Liver (tissue), 3 donors: Measurements from ENCODE around the gene SLC2A5.
"Not testable (repeated sequence)": the region's sequence is repeated elsewhere in the genome, so short reads cannot be mapped to it uniquely, and the experiment has no call there.

Source experiments
- GABPA ChIP-seq, 2 donors: IDR thresholded peaks in 1 of 2; conservative IDR thresholded peaks in 1 of 2; 2 replicates each; pipeline ENCODE4 v1.6.1; 2016; ENCODE audit warnings: antibody characterized with exemption in 2 of 2, mild to moderate bottlenecking in 1 of 2, moderate library complexity in 1 of 2
- TAF1 ChIP-seq: conservative IDR thresholded peaks from 2 replicates; pipeline ENCODE4 v1.6.1; 2016; ENCODE audit warnings: antibody characterized with exemption, mild to moderate bottlenecking
- YY1 ChIP-seq: IDR thresholded peaks from 2 replicates; pipeline ENCODE4 v1.6.1; 2016; ENCODE audit warnings: antibody characterized with exemption, mild to moderate bottlenecking
- TF ChIP-seq, protein P1 (sequence below): fragments of 150-350 bp; IDR thresholded peaks from 2 replicates; pipeline ENCODE4 v1.5.1; 2017; ENCODE audit warnings: improper control_type of control experiment, low read depth, low read length; ENCODE audit not compliant: missing input control
- TF ChIP-seq, protein P2 (sequence below): IDR thresholded peaks from 2 replicates; pipeline ENCODE4 v1.6.1; 2016; ENCODE audit warnings: antibody characterized with exemption
- TF ChIP-seq, protein P3 (sequence below): IDR thresholded peaks from 2 replicates; pipeline ENCODE4 v1.6.1; 2016; ENCODE audit warnings: antibody characterized with exemption
- TF ChIP-seq, protein P4 (sequence below): IDR thresholded peaks from 2 replicates; pipeline ENCODE4 v1.6.1; 2016; ENCODE audit warnings: antibody characterized with exemption, mild to moderate bottlenecking
- donor health status: healthy.
- donor health status: healthy.

DNA sequence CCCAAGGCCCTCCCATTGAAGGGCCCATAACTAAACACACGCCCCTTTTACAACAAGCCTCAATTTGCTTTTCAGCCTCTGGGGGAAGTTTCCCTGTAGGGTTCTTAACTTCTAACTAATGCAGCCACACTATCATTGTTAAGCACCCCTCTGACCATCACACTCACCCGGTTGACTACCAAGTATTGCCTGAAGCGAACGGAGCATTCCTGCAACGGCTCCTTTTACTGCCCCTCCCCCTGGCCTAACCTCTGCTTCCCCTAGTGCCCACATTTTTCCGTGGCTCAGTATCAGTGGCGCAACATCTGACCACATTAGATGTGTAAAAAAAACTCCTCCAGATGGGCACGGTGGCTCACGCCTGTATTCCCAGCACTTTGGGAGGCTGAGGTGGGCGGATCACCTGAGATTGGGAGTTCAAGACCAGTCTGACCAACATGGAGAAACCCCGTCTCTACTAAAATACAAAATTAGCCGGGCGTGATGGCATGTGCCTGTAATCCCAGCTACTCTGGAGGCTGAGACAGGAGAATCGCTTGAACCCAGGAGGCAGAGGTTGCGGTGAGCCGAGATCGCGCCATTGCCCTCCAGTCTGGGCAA is 24.7 kb upstream of the SLC2A5 start:
- TF ChIP-seq TAF1; YY1; GABPA (IDR thresholded peaks at IDR 0.05 in 1 of 2, conservative IDR thresholded peaks at IDR 0.05 in 1 of 2): not testable (repeated sequence)
- TF ChIP-seq, protein P1, sequence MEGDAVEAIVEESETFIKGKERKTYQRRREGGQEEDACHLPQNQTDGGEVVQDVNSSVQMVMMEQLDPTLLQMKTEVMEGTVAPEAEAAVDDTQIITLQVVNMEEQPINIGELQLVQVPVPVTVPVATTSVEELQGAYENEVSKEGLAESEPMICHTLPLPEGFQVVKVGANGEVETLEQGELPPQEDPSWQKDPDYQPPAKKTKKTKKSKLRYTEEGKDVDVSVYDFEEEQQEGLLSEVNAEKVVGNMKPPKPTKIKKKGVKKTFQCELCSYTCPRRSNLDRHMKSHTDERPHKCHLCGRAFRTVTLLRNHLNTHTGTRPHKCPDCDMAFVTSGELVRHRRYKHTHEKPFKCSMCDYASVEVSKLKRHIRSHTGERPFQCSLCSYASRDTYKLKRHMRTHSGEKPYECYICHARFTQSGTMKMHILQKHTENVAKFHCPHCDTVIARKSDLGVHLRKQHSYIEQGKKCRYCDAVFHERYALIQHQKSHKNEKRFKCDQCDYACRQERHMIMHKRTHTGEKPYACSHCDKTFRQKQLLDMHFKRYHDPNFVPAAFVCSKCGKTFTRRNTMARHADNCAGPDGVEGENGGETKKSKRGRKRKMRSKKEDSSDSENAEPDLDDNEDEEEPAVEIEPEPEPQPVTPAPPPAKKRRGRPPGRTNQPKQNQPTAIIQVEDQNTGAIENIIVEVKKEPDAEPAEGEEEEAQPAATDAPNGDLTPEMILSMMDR = not testable (repeated sequence)
- TF ChIP-seq, protein P2, sequence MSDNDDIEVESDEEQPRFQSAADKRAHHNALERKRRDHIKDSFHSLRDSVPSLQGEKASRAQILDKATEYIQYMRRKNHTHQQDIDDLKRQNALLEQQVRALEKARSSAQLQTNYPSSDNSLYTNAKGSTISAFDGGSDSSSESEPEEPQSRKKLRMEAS = not testable (repeated sequence)
- TF ChIP-seq, protein P3, sequence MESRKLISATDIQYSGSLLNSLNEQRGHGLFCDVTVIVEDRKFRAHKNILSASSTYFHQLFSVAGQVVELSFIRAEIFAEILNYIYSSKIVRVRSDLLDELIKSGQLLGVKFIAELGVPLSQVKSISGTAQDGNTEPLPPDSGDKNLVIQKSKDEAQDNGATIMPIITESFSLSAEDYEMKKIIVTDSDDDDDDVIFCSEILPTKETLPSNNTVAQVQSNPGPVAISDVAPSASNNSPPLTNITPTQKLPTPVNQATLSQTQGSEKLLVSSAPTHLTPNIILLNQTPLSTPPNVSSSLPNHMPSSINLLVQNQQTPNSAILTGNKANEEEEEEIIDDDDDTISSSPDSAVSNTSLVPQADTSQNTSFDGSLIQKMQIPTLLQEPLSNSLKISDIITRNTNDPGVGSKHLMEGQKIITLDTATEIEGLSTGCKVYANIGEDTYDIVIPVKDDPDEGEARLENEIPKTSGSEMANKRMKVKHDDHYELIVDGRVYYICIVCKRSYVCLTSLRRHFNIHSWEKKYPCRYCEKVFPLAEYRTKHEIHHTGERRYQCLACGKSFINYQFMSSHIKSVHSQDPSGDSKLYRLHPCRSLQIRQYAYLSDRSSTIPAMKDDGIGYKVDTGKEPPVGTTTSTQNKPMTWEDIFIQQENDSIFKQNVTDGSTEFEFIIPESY = not testable (repeated sequence)
- TF ChIP-seq, protein P4, sequence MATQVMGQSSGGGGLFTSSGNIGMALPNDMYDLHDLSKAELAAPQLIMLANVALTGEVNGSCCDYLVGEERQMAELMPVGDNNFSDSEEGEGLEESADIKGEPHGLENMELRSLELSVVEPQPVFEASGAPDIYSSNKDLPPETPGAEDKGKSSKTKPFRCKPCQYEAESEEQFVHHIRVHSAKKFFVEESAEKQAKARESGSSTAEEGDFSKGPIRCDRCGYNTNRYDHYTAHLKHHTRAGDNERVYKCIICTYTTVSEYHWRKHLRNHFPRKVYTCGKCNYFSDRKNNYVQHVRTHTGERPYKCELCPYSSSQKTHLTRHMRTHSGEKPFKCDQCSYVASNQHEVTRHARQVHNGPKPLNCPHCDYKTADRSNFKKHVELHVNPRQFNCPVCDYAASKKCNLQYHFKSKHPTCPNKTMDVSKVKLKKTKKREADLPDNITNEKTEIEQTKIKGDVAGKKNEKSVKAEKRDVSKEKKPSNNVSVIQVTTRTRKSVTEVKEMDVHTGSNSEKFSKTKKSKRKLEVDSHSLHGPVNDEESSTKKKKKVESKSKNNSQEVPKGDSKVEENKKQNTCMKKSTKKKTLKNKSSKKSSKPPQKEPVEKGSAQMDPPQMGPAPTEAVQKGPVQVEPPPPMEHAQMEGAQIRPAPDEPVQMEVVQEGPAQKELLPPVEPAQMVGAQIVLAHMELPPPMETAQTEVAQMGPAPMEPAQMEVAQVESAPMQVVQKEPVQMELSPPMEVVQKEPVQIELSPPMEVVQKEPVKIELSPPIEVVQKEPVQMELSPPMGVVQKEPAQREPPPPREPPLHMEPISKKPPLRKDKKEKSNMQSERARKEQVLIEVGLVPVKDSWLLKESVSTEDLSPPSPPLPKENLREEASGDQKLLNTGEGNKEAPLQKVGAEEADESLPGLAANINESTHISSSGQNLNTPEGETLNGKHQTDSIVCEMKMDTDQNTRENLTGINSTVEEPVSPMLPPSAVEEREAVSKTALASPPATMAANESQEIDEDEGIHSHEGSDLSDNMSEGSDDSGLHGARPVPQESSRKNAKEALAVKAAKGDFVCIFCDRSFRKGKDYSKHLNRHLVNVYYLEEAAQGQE = not testable (repeated sequence)
